Keratinocyte (primary cell): Measurements from ENCODE around the gene PRDX1. TPM values are rescaled to one million over a fixed set of nuclear protein-coding genes. Genes with fewer than 3 reads are reported as not detected.
A peak's percentile ranks its signal among the peaks of the same experiment; 100 is the strongest.
"Not testable (repeated sequence)": the region's sequence is repeated elsewhere in the genome, so short reads cannot be mapped to it uniquely, and the experiment has no call there.

ENCODE experiments used
- DNase-seq: peaks from one replicate; pipeline ENCODE4 v3.0.0-alpha.2; 2011; ENCODE audit warnings: low read depth, missing footprints, low spot score
- FAIRE-seq: peaks from 2 replicates; lab custom pipeline; 2011; peaks lifted over from hg19 to GRCh38; lab: Jason Lieb, UNC
- H2AFZ ChIP-seq: 2 replicates; pipeline ENCODE4 v1.6.0; 2012; ENCODE audit warnings: low read length, control low read depth, inconsistent platforms; ENCODE audit not compliant: control insufficient read depth
- H3K27ac ChIP-seq: 2 replicates; pipeline ENCODE4 v1.5.1; 2011; ENCODE audit warnings: low read length; ENCODE audit not compliant: control insufficient read depth, insufficient read depth
- H3K27me3 ChIP-seq: 3 replicates; pipeline ENCODE4 v1.6.0; 2011; ENCODE audit warnings: low read length; ENCODE audit not compliant: control insufficient read depth, insufficient read depth; ENCODE audit errors: extremely low read depth
- H3K36me3 ChIP-seq, 2 experiments: 2 replicates in 1 of 2; 3 replicates in 1 of 2; pipeline ENCODE4 v1.5.1; 2011; ENCODE audit warnings: low read length in 2 of 2, mild to moderate bottlenecking in 1 of 2; ENCODE audit not compliant: control insufficient read depth in 2 of 2, insufficient read depth in 2 of 2; ENCODE audit errors: extremely low read depth in 1 of 2
- H3K4me1 ChIP-seq: 3 replicates; pipeline ENCODE4 v1.5.1; 2011; ENCODE audit warnings: low read length; ENCODE audit not compliant: control insufficient read depth, insufficient read depth; ENCODE audit errors: extremely low read depth
- H3K4me2 ChIP-seq: 3 replicates; pipeline ENCODE4 v1.6.0; 2011; ENCODE audit warnings: low read depth, low read length; ENCODE audit not compliant: control insufficient read depth, insufficient read depth; ENCODE audit errors: extremely low read depth
- H3K4me3 ChIP-seq, 3 experiments: fragments of 200-600 bp in 1 of 3; sonication (generic) in 1 of 3; 2 replicates in 2 of 3; 3 replicates in 1 of 3; pipeline ENCODE4 v1.5.1; 2011 to 2016; ENCODE audit warnings: low read length in 3 of 3, mild to moderate bottlenecking in 3 of 3, control low read depth in 2 of 3, inconsistent platforms in 1 of 3, low read depth in 1 of 3, mixed read lengths in 1 of 3, mixed run types in 1 of 3, moderate library complexity in 1 of 3; ENCODE audit not compliant: control insufficient read depth in 2 of 3, insufficient read depth in 2 of 3; ENCODE audit errors: extremely low read depth in 1 of 3
- H3K79me2 ChIP-seq: 2 replicates; pipeline ENCODE4 v1.6.0; 2012; ENCODE audit warnings: low read length; ENCODE audit not compliant: control insufficient read depth, insufficient read depth
- H3K9ac ChIP-seq: 3 replicates; pipeline ENCODE4 v1.6.0; 2011; ENCODE audit warnings: low read length; ENCODE audit not compliant: control insufficient read depth, insufficient read depth; ENCODE audit errors: extremely low read depth
- H3K9me1 ChIP-seq: 3 replicates; pipeline ENCODE4 v1.6.0; 2011; ENCODE audit warnings: low read length; ENCODE audit not compliant: control insufficient read depth, insufficient read depth; ENCODE audit errors: extremely low read depth
- H3K9me3 ChIP-seq: 2 replicates; pipeline ENCODE4 v1.5.1; 2012; ENCODE audit warnings: low read depth, low read length; ENCODE audit not compliant: control insufficient read depth
- H4K20me1 ChIP-seq: 3 replicates; pipeline ENCODE4 v1.6.0; 2011; ENCODE audit warnings: low read length; ENCODE audit not compliant: control insufficient read depth, insufficient read depth; ENCODE audit errors: extremely low read depth
- CTCF ChIP-seq, 3 experiments: IDR thresholded peaks in 1 of 3; conservative IDR thresholded peaks in 1 of 3; optimal IDR thresholded peaks in 1 of 3; 2 replicates in 2 of 3; 3 replicates in 1 of 3; pipeline versions ENCODE3 to v1.5.1; 2011; ENCODE audit warnings: low read length in 3 of 3, mild to moderate bottlenecking in 3 of 3, moderate library complexity in 2 of 3, control low read depth in 1 of 3, inconsistent platforms in 1 of 3; ENCODE audit not compliant: insufficient read depth in 2 of 3; ENCODE audit errors: extremely low read depth in 1 of 3
- EZH2 ChIP-seq: IDR thresholded peaks from one replicate; pipeline ENCODE4 v1.6.1; 2012; ENCODE audit warnings: inconsistent platforms, mild to moderate bottlenecking, low read length, moderate library complexity
- dilution Hi-C: fragments of 300-500 bp; cut with MboI; formaldehyde crosslinking; loops from one replicate; pipeline ENCODE4 v1.7.0; 2020; ENCODE audit warnings: low sequenced_read_pairs; ENCODE audit not compliant: extremely low pct_ligation_motif_present
- polyA plus RNA-seq, 5 experiments: library from polyadenylated mRNA; depleted of rRNA in 3 of 5; stranded (reverse) in 3 of 5; stranded (forward) in 1 of 5; unstranded in 1 of 5; fragments of >200 nt; gene quantifications; 1 replicate in 1 of 5; 2 replicates in 3 of 5; 3 replicates in 1 of 5; pipeline versions ENCODE4 v1.2.1 to v1.2.3, GENCODE V29; 2011 to 2012; ENCODE audit warnings: missing spikeins in 2 of 5, low read depth in 1 of 5, low replicate concordance in 1 of 5

Gene PRDX1
- polyA plus RNA-seq, 1 donor (not counting 4 experiments of a cell fraction or from before 2014, with no cell fraction given) = 1,251 TPM

DNA sequence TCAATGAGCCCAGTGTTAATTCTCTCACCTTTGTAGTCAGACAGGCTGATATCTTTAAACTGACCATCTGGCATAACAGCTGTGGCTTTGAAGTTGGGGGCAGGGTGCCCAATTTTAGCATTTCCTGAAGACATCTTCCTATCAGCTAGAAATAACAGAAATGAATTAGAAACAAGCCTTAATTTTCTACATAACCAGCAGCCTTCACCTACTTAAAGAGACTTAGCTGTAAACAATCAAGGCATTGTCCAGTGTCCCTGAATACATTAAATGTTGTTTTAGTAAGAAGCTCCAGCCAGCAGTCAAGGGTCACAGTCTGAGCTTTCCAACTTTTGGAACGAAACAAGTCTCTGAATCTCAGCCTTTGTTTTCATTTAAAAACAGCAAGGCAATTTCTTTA is 2.8 kb downstream of the PRDX1 start:
- Histone ChIP-seq H3K4me3 (peak overlapping the region in 2 of 3 experiments; percentile 33 to 34), H4K20me1 (peaks cover 21% of the 10 kb centered on the region), H3K79me2 (peaks cover 53% of the 10 kb centered on the region), H3K4me2 (peak overlapping the region; percentile 88), H3K4me1 (peaks cover 28% of the 10 kb centered on the region), H3K36me3 (peaks cover 19 to 33% of the 10 kb centered on the region in 2 experiments), H3K9me1 (no peaks in the 10 kb centered on the region), H3K9ac (peak overlapping the region; percentile 9), H3K27ac (no peak overlapping the region), H2AFZ (no peak overlapping the region), H3K27me3 (no peaks in the 10 kb centered on the region), H3K9me3 (no peaks in the 10 kb centered on the region)
- TF ChIP-seq CTCF (optimal IDR thresholded peaks at IDR 0.05 in 1 of 3, IDR thresholded peaks at IDR 0.05 in 1 of 3, conservative IDR thresholded peaks at IDR 0.05 in 1 of 3; ENCODE audit: extremely low read depth in 1 of 3, insufficient read depth in 2 of 3, low read length in 3 of 3) = no peak
- TF ChIP-seq EZH2 = no peak
- dilution Hi-C loops = no loop called here
- DNase-seq (no peak), FAIRE-seq (no peak)

- Histone ChIP-seq H3K36me3 (peaks cover 21 to 33% of the 10 kb centered on the region in 2 experiments), H3K79me2 (peaks cover 53% of the 10 kb centered on the region), H4K20me1 (peaks cover 21% of the 10 kb centered on the region), H3K4me1 (peaks cover 28% of the 10 kb centered on the region)
- H2AFZ ChIP-seq, H3K4me2 ChIP-seq, H3K9me3 ChIP-seq, dilution Hi-C loops, FAIRE-seq, H3K9ac ChIP-seq, H3K9me1 ChIP-seq, H3K27me3 ChIP-seq, H3K4me3 ChIP-seq, DNase-seq, H3K27ac ChIP-seq: not testable (repeated sequence)
Measured at GRCh38 chr1:45518366-45518765, 3.3 kb downstream of the PRDX1 start.

GRCh38 chr1:45516465-45516864 is 5.2 kb downstream of the PRDX1 start:
- Histone ChIP-seq H3K79me2 (peaks cover 50% of the 10 kb centered on the region), H3K4me2 (no peak overlapping the region), H3K9me1 (no peaks in the 10 kb centered on the region), H3K27ac (no peak overlapping the region), H4K20me1 (peaks cover 27% of the 10 kb centered on the region), H3K27me3 (no peaks in the 10 kb centered on the region), H3K9me3 (no peaks in the 10 kb centered on the region), H2AFZ (no peak overlapping the region), H3K4me1 (peaks cover 19% of the 10 kb centered on the region), H3K9ac (no peak overlapping the region), H3K36me3 (peaks cover 27 to 42% of the 10 kb centered on the region in 2 experiments), H3K4me3 (no peak overlapping the region)
- dilution Hi-C loops = no loop called here
- TF ChIP-seq CTCF (optimal IDR thresholded peaks at IDR 0.05 in 1 of 3, IDR thresholded peaks at IDR 0.05 in 1 of 3, conservative IDR thresholded peaks at IDR 0.05 in 1 of 3; ENCODE audit: extremely low read depth in 1 of 3, insufficient read depth in 2 of 3, low read length in 3 of 3) (no peak), EZH2 (no peak)
- DNase-seq (no peak), FAIRE-seq (no peak)
